ENCODE results near the gene SLC5A3.

Gene SLC5A3

GRCh38 chr21:34086887-34087306 is 13.5 kb downstream of the SLC5A3 start:
- TF ChIP-seq, protein P1, sequence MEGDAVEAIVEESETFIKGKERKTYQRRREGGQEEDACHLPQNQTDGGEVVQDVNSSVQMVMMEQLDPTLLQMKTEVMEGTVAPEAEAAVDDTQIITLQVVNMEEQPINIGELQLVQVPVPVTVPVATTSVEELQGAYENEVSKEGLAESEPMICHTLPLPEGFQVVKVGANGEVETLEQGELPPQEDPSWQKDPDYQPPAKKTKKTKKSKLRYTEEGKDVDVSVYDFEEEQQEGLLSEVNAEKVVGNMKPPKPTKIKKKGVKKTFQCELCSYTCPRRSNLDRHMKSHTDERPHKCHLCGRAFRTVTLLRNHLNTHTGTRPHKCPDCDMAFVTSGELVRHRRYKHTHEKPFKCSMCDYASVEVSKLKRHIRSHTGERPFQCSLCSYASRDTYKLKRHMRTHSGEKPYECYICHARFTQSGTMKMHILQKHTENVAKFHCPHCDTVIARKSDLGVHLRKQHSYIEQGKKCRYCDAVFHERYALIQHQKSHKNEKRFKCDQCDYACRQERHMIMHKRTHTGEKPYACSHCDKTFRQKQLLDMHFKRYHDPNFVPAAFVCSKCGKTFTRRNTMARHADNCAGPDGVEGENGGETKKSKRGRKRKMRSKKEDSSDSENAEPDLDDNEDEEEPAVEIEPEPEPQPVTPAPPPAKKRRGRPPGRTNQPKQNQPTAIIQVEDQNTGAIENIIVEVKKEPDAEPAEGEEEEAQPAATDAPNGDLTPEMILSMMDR (conservative IDR thresholded peaks at IDR 0.05; ENCODE audit: low read depth, low read length) = no peak
- no peak for DNase-seq (ENCODE audit: low read depth)
- H3K4me3 ChIP-seq (ENCODE audit: low read depth, low read length) = no peak overlapping the region

DNA sequence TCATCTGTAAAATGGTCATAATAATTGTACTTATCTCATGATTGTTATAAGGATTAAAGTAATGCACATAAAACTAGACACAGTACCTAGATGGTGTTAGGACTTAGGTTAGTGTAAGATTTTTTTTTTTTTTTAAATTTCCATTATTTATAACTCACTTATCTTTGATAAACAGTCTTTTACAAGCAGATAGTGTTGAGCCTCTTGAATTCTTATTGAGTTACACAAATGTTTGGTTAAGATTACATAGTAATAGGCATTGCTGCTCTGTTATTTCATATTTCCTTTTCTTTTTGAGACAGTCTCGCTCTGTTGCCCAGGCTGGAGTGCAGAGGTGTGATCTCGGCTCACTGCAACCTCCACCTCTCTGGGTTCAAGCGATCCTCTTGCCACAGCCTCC is 15.4 kb downstream of the SLC5A3 start:
- TF ChIP-seq, protein P1 (conservative IDR thresholded peaks at IDR 0.05; ENCODE audit: low read depth, low read length) = no peak
- no peak overlapping the region for H3K4me3 ChIP-seq (ENCODE audit: low read depth, low read length)
- no peak for DNase-seq (ENCODE audit: low read depth)

DNA sequence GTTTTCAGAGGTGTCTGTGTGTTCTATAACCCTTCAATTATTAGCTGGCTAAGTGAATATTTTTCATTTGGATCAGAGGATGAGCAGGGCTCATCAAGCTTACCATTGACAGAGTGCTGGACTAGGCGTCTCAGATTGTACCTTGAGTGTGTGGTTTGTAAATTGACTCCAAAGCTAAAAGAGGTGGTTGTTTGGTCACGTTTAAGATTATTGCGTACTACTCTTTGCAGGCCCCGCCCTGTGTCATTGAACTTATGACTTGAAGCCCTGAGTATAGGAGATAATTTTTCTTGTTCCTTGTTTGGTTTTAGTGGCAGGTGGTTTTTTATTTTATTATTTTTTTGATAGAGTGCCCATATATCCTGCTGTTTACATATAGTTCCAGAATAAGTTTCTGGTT is 17.7 kb downstream of the SLC5A3 start:
- DNase-seq (ENCODE audit: low read depth) = no peak
- TF ChIP-seq, protein P1 (conservative IDR thresholded peaks at IDR 0.05; ENCODE audit: low read depth, low read length) = no peak
- H3K4me3 ChIP-seq (ENCODE audit: low read depth, low read length) = no peak overlapping the region

- no peak for DNase-seq (ENCODE audit: low read depth)
Measured at GRCh38 chr21:34091607-34092006, 18.2 kb downstream of the SLC5A3 start.

GRCh38 chr21:34092262-34092921 is 19.0 kb downstream of the SLC5A3 start:
- TF ChIP-seq, protein P1 (conservative IDR thresholded peaks at IDR 0.05; ENCODE audit: low read depth, low read length) = no peak
- H3K4me3 ChIP-seq (ENCODE audit: low read depth, low read length) = no peak overlapping the region
- no peak for DNase-seq (ENCODE audit: low read depth)

More at GRCh38 chr21:34091607-34092006, 18.2 kb downstream of the SLC5A3 start:
- TF ChIP-seq, protein P1 (conservative IDR thresholded peaks at IDR 0.05; ENCODE audit: low read depth, low read length) = peak; percentile 57
- no peak overlapping the region for H3K4me3 ChIP-seq (ENCODE audit: low read depth, low read length)

GRCh38 chr21:34093083-34093482 is 19.7 kb downstream of the SLC5A3 start:
- no peak for DNase-seq (ENCODE audit: low read depth)

More at GRCh38 chr21:34093083-34093482, 19.7 kb downstream of the SLC5A3 start:
- H3K4me3 ChIP-seq (ENCODE audit: low read depth, low read length) = no peak overlapping the region
- TF ChIP-seq, protein P1 (conservative IDR thresholded peaks at IDR 0.05; ENCODE audit: low read depth, low read length) = no peak
